Measurements from ENCODE around the gene SERAC1.

The SERAC1 gene

DNA sequence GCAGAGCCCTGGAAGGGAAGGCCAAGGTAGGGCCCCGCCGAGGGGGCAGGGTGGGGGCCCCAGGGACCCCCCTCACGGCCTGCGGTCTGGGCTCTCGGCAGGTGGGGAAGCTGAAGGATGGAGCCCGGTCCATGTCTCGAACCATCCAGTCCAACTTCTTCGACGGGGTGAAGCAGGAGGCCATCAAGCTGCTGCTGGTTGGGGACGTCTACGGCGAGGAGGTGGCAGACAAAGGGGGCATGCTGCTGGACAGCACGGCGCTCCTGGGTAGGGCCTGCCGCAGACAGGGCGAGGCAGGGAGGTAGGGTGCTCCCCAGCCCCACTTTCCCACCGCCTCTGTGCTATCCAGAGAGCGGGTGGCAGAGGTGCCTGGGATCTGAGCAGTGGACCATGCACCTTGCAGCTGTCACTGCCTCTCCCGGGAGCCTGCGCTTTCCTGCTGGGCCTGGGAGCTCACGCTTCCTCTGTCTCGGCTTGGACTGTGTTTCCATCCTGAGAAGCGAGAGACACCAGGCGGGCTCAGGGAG is 103.3 kb downstream of the SERAC1 start:
- TF ChIP-seq, protein P1, sequence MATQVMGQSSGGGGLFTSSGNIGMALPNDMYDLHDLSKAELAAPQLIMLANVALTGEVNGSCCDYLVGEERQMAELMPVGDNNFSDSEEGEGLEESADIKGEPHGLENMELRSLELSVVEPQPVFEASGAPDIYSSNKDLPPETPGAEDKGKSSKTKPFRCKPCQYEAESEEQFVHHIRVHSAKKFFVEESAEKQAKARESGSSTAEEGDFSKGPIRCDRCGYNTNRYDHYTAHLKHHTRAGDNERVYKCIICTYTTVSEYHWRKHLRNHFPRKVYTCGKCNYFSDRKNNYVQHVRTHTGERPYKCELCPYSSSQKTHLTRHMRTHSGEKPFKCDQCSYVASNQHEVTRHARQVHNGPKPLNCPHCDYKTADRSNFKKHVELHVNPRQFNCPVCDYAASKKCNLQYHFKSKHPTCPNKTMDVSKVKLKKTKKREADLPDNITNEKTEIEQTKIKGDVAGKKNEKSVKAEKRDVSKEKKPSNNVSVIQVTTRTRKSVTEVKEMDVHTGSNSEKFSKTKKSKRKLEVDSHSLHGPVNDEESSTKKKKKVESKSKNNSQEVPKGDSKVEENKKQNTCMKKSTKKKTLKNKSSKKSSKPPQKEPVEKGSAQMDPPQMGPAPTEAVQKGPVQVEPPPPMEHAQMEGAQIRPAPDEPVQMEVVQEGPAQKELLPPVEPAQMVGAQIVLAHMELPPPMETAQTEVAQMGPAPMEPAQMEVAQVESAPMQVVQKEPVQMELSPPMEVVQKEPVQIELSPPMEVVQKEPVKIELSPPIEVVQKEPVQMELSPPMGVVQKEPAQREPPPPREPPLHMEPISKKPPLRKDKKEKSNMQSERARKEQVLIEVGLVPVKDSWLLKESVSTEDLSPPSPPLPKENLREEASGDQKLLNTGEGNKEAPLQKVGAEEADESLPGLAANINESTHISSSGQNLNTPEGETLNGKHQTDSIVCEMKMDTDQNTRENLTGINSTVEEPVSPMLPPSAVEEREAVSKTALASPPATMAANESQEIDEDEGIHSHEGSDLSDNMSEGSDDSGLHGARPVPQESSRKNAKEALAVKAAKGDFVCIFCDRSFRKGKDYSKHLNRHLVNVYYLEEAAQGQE (IDR thresholded peaks at IDR 0.05; ENCODE audit: insufficient read depth in 1 of 2, low read depth in 2 of 2, low read length in 2 of 2), result no peak
- TF ChIP-seq SIN3A (IDR thresholded peaks at IDR 0.05; ENCODE audit: borderline replicate concordance, insufficient read depth, low read length), result no peak
- no peak for TF ChIP-seq POLR2AphosphoS5 (IDR thresholded peaks at IDR 0.05; ENCODE audit: low read depth, low read length)
- TF ChIP-seq FOXP2 (optimal IDR thresholded peaks at IDR 0.05; ENCODE audit: borderline replicate concordance, extremely low read depth, extremely low read length, insufficient read depth), result no peak
- TF ChIP-seq TAF1 (IDR thresholded peaks at IDR 0.05; ENCODE audit: borderline replicate concordance, insufficient read depth, low read length), result no peak

- TF ChIP-seq SIN3A (IDR thresholded peaks at IDR 0.05; ENCODE audit: borderline replicate concordance, insufficient read depth, low read length), result no peak
- TF ChIP-seq FOXP2 (optimal IDR thresholded peaks at IDR 0.05; ENCODE audit: borderline replicate concordance, extremely low read depth, extremely low read length, insufficient read depth), result no peak
- TF ChIP-seq POLR2AphosphoS5 (IDR thresholded peaks at IDR 0.05; ENCODE audit: low read depth, low read length), result no peak
- TF ChIP-seq, protein P1 (IDR thresholded peaks at IDR 0.05; ENCODE audit: insufficient read depth in 1 of 2, low read depth in 2 of 2, low read length in 2 of 2), result no peak
- TF ChIP-seq TAF1 (IDR thresholded peaks at IDR 0.05; ENCODE audit: borderline replicate concordance, insufficient read depth, low read length), result no peak
Observed at GRCh38 chr6:158063736-158064135, 104.3 kb downstream of the SERAC1 start.

- TF ChIP-seq POLR2AphosphoS5 (IDR thresholded peaks at IDR 0.05; ENCODE audit: low read depth, low read length) (no peak), TAF1 (IDR thresholded peaks at IDR 0.05; ENCODE audit: borderline replicate concordance, insufficient read depth, low read length) (no peak), SIN3A (IDR thresholded peaks at IDR 0.05; ENCODE audit: borderline replicate concordance, insufficient read depth, low read length) (no peak), FOXP2 (optimal IDR thresholded peaks at IDR 0.05; ENCODE audit: borderline replicate concordance, extremely low read depth, extremely low read length, insufficient read depth) (no peak)
- TF ChIP-seq, protein P1 (IDR thresholded peaks at IDR 0.05; ENCODE audit: insufficient read depth in 1 of 2, low read depth in 2 of 2, low read length in 2 of 2), result no peak
Observed at GRCh38 chr6:158061709-158062461, 106.2 kb downstream of the SERAC1 start.

- TF ChIP-seq SIN3A (IDR thresholded peaks at IDR 0.05; ENCODE audit: borderline replicate concordance, insufficient read depth, low read length) (no peak), FOXP2 (optimal IDR thresholded peaks at IDR 0.05; ENCODE audit: borderline replicate concordance, extremely low read depth, extremely low read length, insufficient read depth) (no peak), TAF1 (IDR thresholded peaks at IDR 0.05; ENCODE audit: borderline replicate concordance, insufficient read depth, low read length) (no peak), POLR2AphosphoS5 (IDR thresholded peaks at IDR 0.05; ENCODE audit: low read depth, low read length) (no peak)
- TF ChIP-seq, protein P1 (IDR thresholded peaks at IDR 0.05; ENCODE audit: insufficient read depth in 1 of 2, low read depth in 2 of 2, low read length in 2 of 2), result no peak
Observed at GRCh38 chr6:158061361-158061708, 106.7 kb downstream of the SERAC1 start.

Data from PFSK-1 (cell line).